ENCODE results near the gene TRDN. TPM values are rescaled to one million over a fixed set of nuclear protein-coding genes. Genes with fewer than 3 reads are reported as not detected.
"Not testable (repeated sequence)": the region's sequence is repeated elsewhere in the genome, so short reads cannot be mapped to it uniquely, and the experiment has no call there.

The TRDN gene
- total RNA-seq, 1 donor from 2014 or later = not detected

DNA sequence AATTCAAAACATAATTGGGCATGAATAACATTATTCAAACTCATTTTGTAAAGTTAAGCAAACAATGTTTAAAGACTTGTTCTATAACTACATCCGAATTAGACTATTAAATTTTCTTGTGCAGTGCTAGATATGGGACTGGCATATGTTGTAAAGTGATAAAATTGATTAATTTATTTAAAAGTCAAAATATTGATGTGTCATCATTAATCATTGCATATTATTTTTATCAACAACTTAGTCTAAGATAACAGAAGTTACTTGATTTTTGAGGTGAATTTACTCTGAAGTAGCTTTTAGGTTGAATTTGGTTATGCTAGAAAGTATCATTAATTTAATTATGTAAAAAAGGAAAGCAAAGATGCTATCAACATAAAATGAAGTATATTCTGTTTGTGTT is 396.1 kb downstream of the TRDN start:
- no peaks in the 10 kb centered on the region for H3K36me3 ChIP-seq
- DNase-seq = no peak
- no peak for ATAC-seq
- intact Hi-C loops (cut with DNase I) = no loop called here
- H3K9me3 ChIP-seq = no peaks in the 10 kb centered on the region
- TF ChIP-seq, protein P1, sequence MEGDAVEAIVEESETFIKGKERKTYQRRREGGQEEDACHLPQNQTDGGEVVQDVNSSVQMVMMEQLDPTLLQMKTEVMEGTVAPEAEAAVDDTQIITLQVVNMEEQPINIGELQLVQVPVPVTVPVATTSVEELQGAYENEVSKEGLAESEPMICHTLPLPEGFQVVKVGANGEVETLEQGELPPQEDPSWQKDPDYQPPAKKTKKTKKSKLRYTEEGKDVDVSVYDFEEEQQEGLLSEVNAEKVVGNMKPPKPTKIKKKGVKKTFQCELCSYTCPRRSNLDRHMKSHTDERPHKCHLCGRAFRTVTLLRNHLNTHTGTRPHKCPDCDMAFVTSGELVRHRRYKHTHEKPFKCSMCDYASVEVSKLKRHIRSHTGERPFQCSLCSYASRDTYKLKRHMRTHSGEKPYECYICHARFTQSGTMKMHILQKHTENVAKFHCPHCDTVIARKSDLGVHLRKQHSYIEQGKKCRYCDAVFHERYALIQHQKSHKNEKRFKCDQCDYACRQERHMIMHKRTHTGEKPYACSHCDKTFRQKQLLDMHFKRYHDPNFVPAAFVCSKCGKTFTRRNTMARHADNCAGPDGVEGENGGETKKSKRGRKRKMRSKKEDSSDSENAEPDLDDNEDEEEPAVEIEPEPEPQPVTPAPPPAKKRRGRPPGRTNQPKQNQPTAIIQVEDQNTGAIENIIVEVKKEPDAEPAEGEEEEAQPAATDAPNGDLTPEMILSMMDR (IDR thresholded peaks at IDR 0.05) = no peak
- no peak overlapping the region for H3K27ac ChIP-seq
- no peaks in the 10 kb centered on the region for H3K27me3 ChIP-seq (ENCODE audit: low read depth)
- no peaks in the 10 kb centered on the region for H3K4me1 ChIP-seq
- H3K4me3 ChIP-seq = no peak overlapping the region

DNA sequence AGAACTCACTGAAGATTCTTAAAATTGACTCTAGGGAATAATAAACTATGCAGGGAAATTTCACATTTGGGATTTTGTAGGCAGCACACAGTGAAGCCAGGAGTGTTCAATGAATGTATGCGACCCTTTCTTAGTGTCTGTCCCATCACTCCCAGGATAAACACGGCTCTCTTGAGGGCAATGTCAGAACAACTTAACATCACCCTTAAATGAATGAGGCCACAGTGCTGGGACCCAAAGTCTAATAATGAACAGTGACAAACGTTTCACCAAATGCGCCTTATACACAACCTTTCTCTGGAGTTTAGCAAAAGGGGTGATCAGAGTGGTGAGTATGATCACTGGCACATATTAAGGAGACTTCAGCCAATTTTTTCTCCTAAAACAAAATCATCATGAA is 403.4 kb downstream of the TRDN start:
- no peak for DNase-seq
- no peak for ATAC-seq

DNA sequence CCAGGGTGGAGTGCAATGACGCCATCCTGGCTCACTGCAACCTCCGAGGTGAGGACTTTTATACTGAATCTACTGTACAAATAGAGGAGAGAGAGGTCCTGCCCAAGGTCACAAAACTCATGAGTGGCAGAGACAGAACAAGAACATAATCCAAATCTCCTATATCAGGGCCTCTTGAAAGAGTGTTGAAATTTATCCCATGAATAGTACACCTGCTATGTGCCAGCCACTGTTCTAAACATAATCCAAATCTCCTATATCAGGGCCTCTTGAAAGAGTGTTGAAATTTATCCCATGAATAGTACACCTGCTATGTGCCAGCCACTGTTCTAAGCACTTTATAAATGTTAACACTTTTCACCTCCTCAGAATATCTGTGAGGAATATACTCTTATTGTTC is 409.0 kb downstream of the TRDN start:
- H3K27me3 ChIP-seq (ENCODE audit: low read depth); H3K4me3 ChIP-seq; H3K9me3 ChIP-seq; intact Hi-C loops (cut with DNase I); H3K4me1 ChIP-seq; H3K36me3 ChIP-seq; DNase-seq; H3K27ac ChIP-seq: not testable (repeated sequence)
- peak in 1 of 2 donors; percentile 16 for ATAC-seq

More for the DNA sequence above, 403.4 kb downstream of the TRDN start:
- H3K27ac ChIP-seq = no peak overlapping the region
- no peaks in the 10 kb centered on the region for H3K4me1 ChIP-seq
- no peaks in the 10 kb centered on the region for H3K27me3 ChIP-seq (ENCODE audit: low read depth)
- H3K4me3 ChIP-seq = no peak overlapping the region
- TF ChIP-seq, protein P1 (IDR thresholded peaks at IDR 0.05) = no peak
- H3K36me3 ChIP-seq = no peaks in the 10 kb centered on the region
- H3K9me3 ChIP-seq = no peaks in the 10 kb centered on the region
- intact Hi-C loops (cut with DNase I) = no loop called here

DNA sequence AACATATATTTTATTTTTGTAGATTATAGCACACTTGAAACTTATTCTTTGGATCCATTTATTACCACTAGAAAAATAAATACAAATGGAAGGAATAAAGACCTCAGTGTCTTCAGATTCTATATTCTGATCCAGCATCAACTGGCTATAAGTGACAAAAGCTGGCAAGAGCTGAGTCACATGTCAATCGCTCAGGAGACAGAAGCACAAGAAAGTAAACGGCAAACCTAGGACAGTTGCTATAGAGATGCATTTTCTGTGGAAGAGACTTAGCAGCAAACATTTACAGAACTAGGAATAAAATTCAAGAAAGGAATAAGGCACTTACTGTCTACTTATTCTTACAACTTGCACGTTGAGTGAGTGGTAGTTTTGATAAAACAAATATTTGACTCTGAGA is 410.4 kb downstream of the TRDN start:
- no peaks in the 10 kb centered on the region for H3K4me1 ChIP-seq
- intact Hi-C loops (cut with DNase I) = no loop called here
- no peaks in the 10 kb centered on the region for H3K36me3 ChIP-seq
- no peak for ATAC-seq
- H3K27ac ChIP-seq = no peak overlapping the region
- no peak overlapping the region for H3K4me3 ChIP-seq
- H3K9me3 ChIP-seq = no peaks in the 10 kb centered on the region
- no peak for DNase-seq
- TF ChIP-seq, protein P1 (IDR thresholded peaks at IDR 0.05) = no peak
- no peaks in the 10 kb centered on the region for H3K27me3 ChIP-seq (ENCODE audit: low read depth)

DNA sequence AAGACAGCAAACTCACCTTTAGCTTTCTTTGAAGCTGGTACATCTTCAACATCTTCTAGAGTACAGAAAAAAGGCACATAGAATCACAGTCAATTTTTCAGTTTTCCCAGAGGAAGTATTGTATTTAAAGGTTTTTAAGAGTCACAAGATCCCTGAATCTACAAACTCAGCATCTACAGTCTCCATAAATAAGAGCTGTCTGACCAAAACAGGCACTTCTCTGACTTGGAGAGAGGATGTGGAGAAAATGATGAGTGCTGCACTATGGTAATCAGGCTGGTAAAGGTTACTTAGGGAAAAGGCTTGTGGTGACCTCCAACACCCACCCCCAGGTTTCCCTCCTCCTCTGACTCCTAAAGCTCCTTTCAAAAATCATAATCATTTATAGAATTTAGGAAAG is 412.7 kb downstream of the TRDN start:
- Histone ChIP-seq H3K9me3 (no peaks in the 10 kb centered on the region), H3K36me3 (no peaks in the 10 kb centered on the region), H3K4me1 (no peaks in the 10 kb centered on the region), H3K27me3 (ENCODE audit: low read depth) (no peaks in the 10 kb centered on the region), H3K27ac (no peak overlapping the region), H3K4me3 (no peak overlapping the region)
- intact Hi-C loops (cut with DNase I) = no loop called here
- DNase-seq (no peak), ATAC-seq (no peak)
- TF ChIP-seq, protein P1 (IDR thresholded peaks at IDR 0.05) = no peak

DNA sequence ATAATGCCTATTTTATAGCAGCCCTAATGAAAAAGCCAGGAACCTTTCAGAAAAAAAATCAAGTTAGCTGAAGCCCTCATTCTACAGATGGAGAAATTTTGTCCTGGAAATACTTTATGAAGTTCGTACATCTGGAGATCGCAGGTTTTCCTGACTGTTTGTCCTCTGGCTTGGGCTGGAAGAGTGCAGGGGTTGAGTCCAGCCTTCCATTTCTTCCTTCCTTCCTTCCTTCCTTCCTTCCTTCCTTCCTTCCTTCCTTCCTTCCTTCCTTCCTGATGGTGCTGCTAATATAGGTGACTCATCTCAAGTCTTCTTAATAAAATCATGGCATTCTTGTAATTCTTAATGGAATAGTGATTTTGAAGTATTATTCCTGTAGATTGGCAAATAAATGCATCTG is 413.3 kb downstream of the TRDN start:
- ATAC-seq (no peak), DNase-seq (no peak)
- no peak overlapping the region for H3K4me3 ChIP-seq
- no peaks in the 10 kb centered on the region for H3K4me1 ChIP-seq
- no peaks in the 10 kb centered on the region for H3K36me3 ChIP-seq
- H3K9me3 ChIP-seq = no peaks in the 10 kb centered on the region
- TF ChIP-seq, protein P1 (IDR thresholded peaks at IDR 0.05) = no peak
- intact Hi-C loops (cut with DNase I) = no loop called here
- H3K27ac ChIP-seq = no peak overlapping the region
- H3K27me3 ChIP-seq (ENCODE audit: low read depth) = no peaks in the 10 kb centered on the region
